CD8-positive, alpha-beta memory T cell (primary cell): ENCODE data around the gene JMJD1C. TPM values are rescaled to one million over a fixed set of nuclear protein-coding genes. Genes with fewer than 3 reads are reported as not detected.

Experiments used
- CTCF ChIA-PET: fragments of 350-600 bp; sonication (Branson Sonifier 250); formaldehyde crosslinking; loops from one replicate; lab custom pipeline; 2021; ENCODE audit warnings: antibody characterized with exemption; lab: Charles Lee
- POLR2A ChIA-PET: fragments of 350-600 bp; sonication (Branson Sonifier 250); formaldehyde crosslinking; loops from one replicate; lab custom pipeline; 2021; ENCODE audit warnings: antibody characterized with exemption; lab: Charles Lee
- DNase-seq, 5 donors: peaks; one replicate each; pipeline versions ENCODE4 v3.0.0 to v3.0.0-alpha.2; 2020 to 2022; ENCODE audit warnings: mixed read lengths in 1 of 5
- H3K27ac ChIP-seq: one replicate; pipeline ENCODE4 v1.7.0; 2013; ENCODE audit warnings: low read depth, mild to moderate bottlenecking, low read length, moderate library complexity
- H3K27me3 ChIP-seq: 2 replicates; pipeline ENCODE4 v1.7.0; 2013; ENCODE audit warnings: low read length, mild to moderate bottlenecking; ENCODE audit not compliant: insufficient read depth, poor library complexity, severe bottlenecking
- H3K36me3 ChIP-seq: 2 replicates; pipeline ENCODE4 v1.7.0; 2013; ENCODE audit warnings: mild to moderate bottlenecking, low read length, moderate library complexity; ENCODE audit not compliant: insufficient read depth
- H3K4me1 ChIP-seq: 2 replicates; pipeline ENCODE4 v1.7.0; 2013; ENCODE audit warnings: mild to moderate bottlenecking, low read length, moderate library complexity; ENCODE audit not compliant: insufficient read depth
- H3K4me3 ChIP-seq: 2 replicates; pipeline ENCODE4 v1.7.0; 2013; ENCODE audit warnings: mild to moderate bottlenecking, low read length
- H3K9me3 ChIP-seq: 2 replicates; pipeline ENCODE4 v1.7.0; 2013; ENCODE audit warnings: mild to moderate bottlenecking, low read length
- H3K27ac Mint-ChIP-seq, 8 donors: one replicate each; pipeline ENCODE4 v1.8.0; 2020 to 2021; ENCODE audit warnings: mixed read lengths in 8 of 8, mild to moderate bottlenecking in 6 of 8, inconsistent platforms in 3 of 8, moderate library complexity in 3 of 8
- H3K27me3 Mint-ChIP-seq, 2 donors: one replicate each; pipeline ENCODE4 v1.8.0; 2020 to 2021; ENCODE audit warnings: mixed read lengths in 2 of 2, mild to moderate bottlenecking in 1 of 2, moderate library complexity in 1 of 2
- H3K36me3 Mint-ChIP-seq, 3 donors: one replicate each; pipeline ENCODE4 v1.8.0; 2020 to 2021; ENCODE audit warnings: mixed read lengths in 3 of 3, inconsistent platforms in 1 of 3, mild to moderate bottlenecking in 1 of 3
- H3K4me1 Mint-ChIP-seq, 3 donors: one replicate each; pipeline ENCODE4 v1.8.0; 2020 to 2021; ENCODE audit warnings: mixed read lengths in 3 of 3, inconsistent platforms in 1 of 3, mild to moderate bottlenecking in 1 of 3
- H3K4me3 Mint-ChIP-seq, 7 donors: one replicate each; pipeline ENCODE4 v1.8.0; 2020 to 2021; ENCODE audit warnings: mixed read lengths in 7 of 7, mild to moderate bottlenecking in 6 of 7, moderate library complexity in 4 of 7, inconsistent platforms in 2 of 7
- H3K9me3 Mint-ChIP-seq, 5 donors: one replicate each; pipeline ENCODE4 v1.8.0; 2020 to 2022; ENCODE audit warnings: mixed read lengths in 5 of 5, mild to moderate bottlenecking in 3 of 5, moderate library complexity in 2 of 5, inconsistent platforms in 1 of 5
- polyA plus RNA-seq: library from polyadenylated mRNA; unstranded; fragments of 300-500 nt; fragmentation: Illumina TruSeq; gene quantifications from one replicate; pipeline ENCODE4 v1.2.3, GENCODE V29; 2021
- total RNA-seq, 2 experiments: library from RNA; stranded (reverse); gene quantifications; one replicate each; pipeline ENCODE4 v1.2.3, GENCODE V29; 2021

The JMJD1C gene
- total and polyA plus RNA-seq, 3 experiments from 2014 or later = 41.7 to 51.9 (median 46.0) TPM

DNA sequence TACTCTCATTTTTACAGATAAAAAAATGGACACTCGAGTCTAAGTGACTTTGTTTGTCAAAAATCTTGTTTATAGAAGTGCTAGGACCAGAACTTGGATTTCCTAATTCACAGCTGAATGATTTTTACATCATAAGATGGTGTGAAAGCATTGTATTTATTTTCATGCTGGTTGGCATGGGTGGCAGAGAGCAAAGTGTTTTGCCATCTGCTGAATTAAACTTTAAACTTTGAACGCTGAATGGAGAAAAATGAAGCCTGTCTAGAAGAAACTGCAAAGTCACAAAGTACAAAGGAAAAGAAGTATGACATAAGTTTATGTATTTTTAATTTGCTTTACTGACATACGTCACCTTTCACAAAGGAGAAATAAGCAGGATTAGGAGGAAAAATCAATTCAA, 190.7 kb downstream of the JMJD1C start:
- H3K36me3 Mint-ChIP-seq = peaks cover 0 to 2% (median 0%) of the 10 kb centered on the region in 3 donors
- H3K27me3 Mint-ChIP-seq = no peaks in the 10 kb centered on the region
- H3K4me1 Mint-ChIP-seq = peaks cover 19 to 30% (median 30%) of the 10 kb centered on the region in 3 donors
- no peak for DNase-seq
- POLR2A ChIA-PET = no interaction called here
- Histone ChIP-seq H3K9me3 (no peaks in the 10 kb centered on the region), H3K4me3 (no peak overlapping the region), H3K36me3 (no peaks in the 10 kb centered on the region), H3K27me3 (no peaks in the 10 kb centered on the region), H3K4me1 (peaks cover 21% of the 10 kb centered on the region), H3K27ac (no peak overlapping the region)
- CTCF ChIA-PET = no interaction called here
- H3K9me3 Mint-ChIP-seq = no peaks in the 10 kb centered on the region
- no peak overlapping the region for H3K4me3 Mint-ChIP-seq
- H3K27ac Mint-ChIP-seq = peak overlapping the region; percentile 8 to 88 (median 40)

DNA sequence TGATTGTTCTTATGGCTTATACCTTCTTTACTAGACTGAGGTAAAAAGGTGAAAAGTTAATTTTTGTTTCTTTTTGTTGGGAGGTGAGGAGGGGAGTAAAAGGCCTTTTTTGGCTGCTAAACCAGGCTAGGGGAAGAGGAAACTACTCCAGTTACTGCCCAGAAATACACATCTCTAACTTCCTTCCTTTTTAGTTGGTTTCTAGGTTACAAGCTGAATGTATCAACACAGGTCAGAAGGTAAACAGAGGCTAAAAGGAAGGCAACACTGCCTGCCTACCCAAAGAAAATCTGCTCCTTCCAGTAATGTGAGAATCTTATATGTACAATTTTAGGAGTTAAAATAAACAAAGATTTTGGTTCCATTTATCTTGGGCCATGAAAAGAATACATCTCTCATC, 192.2 kb downstream of the JMJD1C start:
- Mint-ChIP-seq H3K9me3 (no peaks in the 10 kb centered on the region), H3K36me3 (peaks cover 0 to 4% (median 0%) of the 10 kb centered on the region in 3 donors), H3K27me3 (no peaks in the 10 kb centered on the region), H3K27ac (peak overlapping the region; percentile 87 to 99 (median 92)), H3K4me3 (peak overlapping the region in 6 of 7 donors; percentile 26 to 63 (median 59)), H3K4me1 (peaks cover 19 to 36% (median 30%) of the 10 kb centered on the region in 3 donors)
- Histone ChIP-seq H3K27ac (peak overlapping the region; percentile 44), H3K4me3 (no peak overlapping the region), H3K36me3 (no peaks in the 10 kb centered on the region), H3K9me3 (no peaks in the 10 kb centered on the region), H3K27me3 (no peaks in the 10 kb centered on the region), H3K4me1 (peaks cover 28% of the 10 kb centered on the region)
- DNase-seq = peak in 2 of 5 donors; percentile 58
- CTCF ChIA-PET = interaction anchor here (1.0 to 1.5 kb wide), 4 partner anchors 16 to 357 kb away, joined by 3 read pairs; no protein-coding TSS in a partner anchor
- POLR2A ChIA-PET = no interaction called here

DNA sequence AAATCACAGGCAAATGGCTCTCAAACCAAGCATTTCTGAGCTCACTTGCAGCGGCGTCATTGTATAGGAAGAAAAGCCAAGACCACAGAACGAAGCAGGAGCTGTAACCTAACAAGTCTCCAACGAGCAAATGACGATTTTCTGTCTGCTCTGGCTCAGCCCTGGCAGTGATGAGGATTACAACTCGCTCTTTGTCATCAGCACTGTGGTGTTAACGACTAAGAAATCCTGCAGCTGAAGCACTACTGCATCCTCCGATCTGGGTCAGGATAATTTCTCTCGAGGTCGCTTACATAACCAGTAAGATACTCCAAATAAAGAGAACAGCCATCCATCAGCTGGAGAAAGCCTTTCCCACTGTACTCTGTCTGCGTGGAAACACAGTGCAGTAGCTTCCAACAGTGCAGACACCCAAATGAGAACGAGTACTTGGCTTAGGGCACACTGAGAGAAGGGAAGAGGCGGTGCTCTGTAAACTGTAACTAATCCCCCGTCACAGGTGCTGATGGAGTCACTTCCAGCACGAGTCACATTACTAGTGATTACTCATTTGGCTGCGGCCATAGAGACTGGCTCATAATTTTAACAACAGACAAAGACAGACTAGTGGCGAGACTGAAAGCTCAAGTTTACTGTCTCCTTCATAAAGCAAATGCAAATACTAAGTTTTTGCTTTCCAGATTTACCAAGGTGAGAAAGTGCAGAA, 196.8 kb downstream of the JMJD1C start:
- peaks cover 0 to 25% (median 2%) of the 10 kb centered on the region in 3 donors for H3K36me3 Mint-ChIP-seq
- Histone ChIP-seq H3K27ac (peak overlapping the region; percentile 97), H3K9me3 (no peaks in the 10 kb centered on the region), H3K4me3 (peak overlapping the region; percentile 83), H3K4me1 (peaks cover 29% of the 10 kb centered on the region), H3K36me3 (no peaks in the 10 kb centered on the region), H3K27me3 (no peaks in the 10 kb centered on the region)
- peaks cover 20 to 34% (median 28%) of the 10 kb centered on the region in 3 donors for H3K4me1 Mint-ChIP-seq
- H3K27me3 Mint-ChIP-seq = no peaks in the 10 kb centered on the region
- CTCF ChIA-PET = interaction anchor here (0.7 to 4.9 kb wide), 10 partner anchors 10 to 361 kb away, joined by 3 to 22 read pairs (median 4); partner anchors contain the start of gene REEP3
- POLR2A ChIA-PET = interaction anchor here (0.9 to 2.0 kb wide), 7 partner anchors 9 to 361 kb away, joined by 3 to 14 read pairs (median 5); partner anchors contain the start of genes JMJD1C and REEP3
- peak overlapping the region; percentile 97 to 100 (median 99) for H3K27ac Mint-ChIP-seq
- peak overlapping the region; percentile 93 to 99 (median 98) for H3K4me3 Mint-ChIP-seq
- H3K9me3 Mint-ChIP-seq = no peaks in the 10 kb centered on the region
- peak; percentile 63 to 90 (median 87) for DNase-seq

DNA sequence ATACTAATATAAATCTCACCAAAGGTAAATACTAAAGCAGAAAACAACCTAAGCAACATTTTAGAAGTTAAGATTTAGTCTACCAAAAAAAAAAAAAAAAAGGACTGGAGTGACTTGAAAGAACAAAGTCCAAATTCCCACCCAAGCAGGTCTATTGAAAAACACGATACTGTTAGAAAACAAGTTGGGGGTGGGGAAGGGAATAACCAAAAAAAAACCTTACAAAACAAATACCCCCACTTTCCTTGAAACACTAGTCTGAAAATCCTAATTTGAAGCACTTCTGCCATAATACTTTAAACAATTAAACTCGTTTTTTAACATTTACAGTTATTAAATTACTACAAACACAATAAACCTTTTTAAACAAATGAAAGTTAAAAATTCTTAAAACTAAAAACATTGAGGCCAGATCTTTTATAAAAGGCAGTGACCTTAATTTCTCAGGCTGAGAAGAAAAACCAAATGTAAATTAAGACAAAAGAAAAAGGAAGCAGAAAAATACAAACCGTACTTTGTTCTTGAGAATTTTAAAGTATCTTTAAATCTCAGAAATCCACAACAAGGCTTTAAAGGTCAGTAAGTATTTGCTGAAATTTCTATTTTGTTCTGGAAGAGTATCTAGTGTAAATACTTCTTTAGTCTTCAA, 197.5 kb downstream of the JMJD1C start:
- H3K27ac Mint-ChIP-seq = peak overlapping the region; percentile 97 to 100 (median 99)
- H3K27me3 Mint-ChIP-seq = no peaks in the 10 kb centered on the region
- H3K36me3 ChIP-seq = no peaks in the 10 kb centered on the region
- ChIA-PET POLR2A (interaction anchor here (0.7 to 2.0 kb wide), 8 partner anchors 9 to 361 kb away, joined by 3 to 14 read pairs (median 4); partner anchors contain the start of gene REEP3), CTCF (interaction anchor here (0.7 to 4.9 kb wide), 10 partner anchors 10 to 884 kb away, joined by 3 to 22 read pairs (median 4); partner anchors contain the start of gene REEP3)
- H3K4me3 ChIP-seq = peak overlapping the region; percentile 83
- peaks cover 13 to 34% (median 27%) of the 10 kb centered on the region in 3 donors for H3K4me1 Mint-ChIP-seq
- no peaks in the 10 kb centered on the region for H3K9me3 ChIP-seq
- DNase-seq = no peak
- H3K4me3 Mint-ChIP-seq = peak overlapping the region; percentile 93 to 99 (median 98)
- peaks cover 0 to 25% (median 3%) of the 10 kb centered on the region in 3 donors for H3K36me3 Mint-ChIP-seq
- no peaks in the 10 kb centered on the region for H3K27me3 ChIP-seq
- H3K4me1 ChIP-seq = peaks cover 26% of the 10 kb centered on the region
- H3K27ac ChIP-seq = peak overlapping the region; percentile 97
- H3K9me3 Mint-ChIP-seq = no peaks in the 10 kb centered on the region

DNA sequence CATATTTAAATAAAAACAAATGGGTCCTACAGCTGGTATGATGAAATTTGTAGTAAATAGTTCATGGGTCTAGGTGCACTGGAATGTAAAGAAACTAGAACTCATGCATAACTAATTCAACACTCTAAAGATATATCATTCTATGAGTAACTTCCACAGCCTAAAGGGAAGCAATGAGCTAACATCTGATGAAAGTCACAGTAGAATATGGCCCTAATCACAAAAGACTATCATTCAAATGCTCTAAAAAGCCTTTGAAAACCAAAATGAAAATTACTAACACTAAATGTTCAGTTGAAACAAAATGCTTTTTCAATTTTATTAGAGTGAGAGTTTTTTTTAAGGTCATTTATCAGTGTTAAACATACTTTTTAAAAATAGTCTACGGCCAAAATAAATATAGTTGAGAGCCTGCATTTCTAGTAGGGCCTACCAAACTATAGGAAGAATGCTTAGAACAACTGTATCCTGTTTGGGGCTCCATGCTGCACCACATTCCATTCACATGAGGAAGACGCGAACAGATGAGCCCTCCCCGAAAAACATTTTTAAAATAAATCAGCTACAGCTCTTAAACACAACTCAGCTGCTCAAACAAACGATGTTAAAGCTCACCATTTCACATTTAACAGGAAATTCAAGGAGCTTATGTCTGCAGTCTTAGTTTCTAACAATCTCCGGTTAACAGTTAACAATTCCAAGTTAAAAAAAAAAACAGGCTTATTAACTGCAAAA, 198.2 kb downstream of the JMJD1C start:
- Mint-ChIP-seq H3K27ac (peak overlapping the region; percentile 97 to 100 (median 99)), H3K4me1 (peaks cover 14 to 34% (median 27%) of the 10 kb centered on the region in 3 donors), H3K9me3 (no peaks in the 10 kb centered on the region), H3K36me3 (peaks cover 0 to 32% (median 8%) of the 10 kb centered on the region in 3 donors), H3K4me3 (peak overlapping the region; percentile 93 to 99 (median 98)), H3K27me3 (no peaks in the 10 kb centered on the region)
- H3K4me3 ChIP-seq = peak overlapping the region; percentile 83
- H3K27me3 ChIP-seq = no peaks in the 10 kb centered on the region
- peak in 1 of 5 donors; percentile 32 for DNase-seq
- ChIA-PET CTCF (interaction anchor here (0.7 to 4.9 kb wide), 5 partner anchors 9 to 883 kb away, joined by 3 to 22 read pairs (median 3); no protein-coding TSS in a partner anchor), POLR2A (interaction anchor here (0.6 to 1.6 kb wide), 6 partner anchors 8 to 1217 kb away, joined by 3 to 5 read pairs (median 4); no protein-coding TSS in a partner anchor)
- H3K9me3 ChIP-seq = no peaks in the 10 kb centered on the region
- no peaks in the 10 kb centered on the region for H3K36me3 ChIP-seq
- H3K27ac ChIP-seq = peak overlapping the region; percentile 97
- peaks cover 26% of the 10 kb centered on the region for H3K4me1 ChIP-seq

DNA sequence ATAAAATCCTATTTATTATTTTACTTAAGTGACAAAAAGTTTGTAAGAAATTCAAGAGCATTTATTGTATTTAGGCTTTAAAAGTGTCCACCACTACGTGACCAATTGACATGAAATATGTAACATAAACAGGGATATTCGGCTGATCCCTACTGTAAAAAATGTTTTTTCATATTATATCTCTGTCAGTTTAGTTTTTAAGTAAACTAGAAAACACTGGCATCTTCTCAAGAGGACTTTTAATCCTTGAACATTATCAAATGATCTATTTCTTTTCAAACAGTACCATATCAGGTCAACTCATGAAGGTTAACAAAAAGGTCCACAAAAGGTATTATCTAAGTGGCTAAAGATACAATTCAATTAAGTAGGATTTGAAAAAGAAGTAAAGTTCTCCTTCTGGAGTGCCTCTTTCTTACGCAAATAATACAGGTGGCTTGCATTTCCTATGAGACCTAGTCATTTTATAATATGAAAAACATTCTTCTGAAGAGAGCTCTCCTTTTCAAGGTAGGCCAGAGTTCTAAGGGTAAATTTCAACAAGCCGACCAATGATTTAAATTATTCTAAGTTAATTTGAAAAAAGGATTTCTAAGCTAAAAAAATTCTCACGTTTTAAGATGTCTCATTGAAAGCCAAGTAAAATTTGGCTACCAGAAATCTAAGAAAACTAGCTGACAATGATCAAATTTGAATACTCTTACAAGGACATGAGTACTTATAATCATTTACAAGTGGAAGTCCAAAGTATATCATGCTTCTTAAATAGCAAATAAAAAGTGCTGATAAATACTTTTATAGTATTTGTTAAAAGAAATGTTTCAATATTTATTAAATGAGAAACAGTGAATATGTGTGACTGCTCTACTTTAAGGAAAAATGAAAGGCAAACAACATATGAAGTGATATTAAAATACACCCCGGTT, 199.1 kb downstream of the JMJD1C start:
- H3K4me1 Mint-ChIP-seq = peaks cover 22 to 43% (median 34%) of the 10 kb centered on the region in 3 donors

More for the DNA sequence above, 199.1 kb downstream of the JMJD1C start:
- no peaks in the 10 kb centered on the region for H3K9me3 ChIP-seq
- H3K36me3 Mint-ChIP-seq = peaks cover 0 to 36% (median 10%) of the 10 kb centered on the region in 3 donors
- no peaks in the 10 kb centered on the region for H3K36me3 ChIP-seq
- peak overlapping the region; percentile 93 to 99 (median 98) for H3K4me3 Mint-ChIP-seq
- no peaks in the 10 kb centered on the region for H3K9me3 Mint-ChIP-seq
- DNase-seq = no peak
- POLR2A ChIA-PET = interaction anchor here (1.1 to 1.6 kb wide), 2 partner anchors 25 to 41 kb away, joined by 3 to 5 read pairs; no protein-coding TSS in a partner anchor
- H3K27ac ChIP-seq = peak overlapping the region; percentile 97
- peaks cover 33% of the 10 kb centered on the region for H3K4me1 ChIP-seq
- CTCF ChIA-PET = interaction anchor here (0.9 to 4.9 kb wide), 4 partner anchors 8 to 363 kb away, joined by 3 to 22 read pairs (median 4); no protein-coding TSS in a partner anchor
- H3K4me3 ChIP-seq = peak overlapping the region; percentile 83
- no peaks in the 10 kb centered on the region for H3K27me3 Mint-ChIP-seq
- H3K27ac Mint-ChIP-seq = peak overlapping the region; percentile 93 to 100 (median 99)
- no peaks in the 10 kb centered on the region for H3K27me3 ChIP-seq
